HG03575 (cell line): ENCODE measurements around the gene OR2J1.
"Not testable (repeated sequence)": the region's sequence is repeated elsewhere in the genome, so short reads cannot be mapped to it uniquely, and the experiment has no call there.

ENCODE experiments used
- ATAC-seq: cut with Tn5 transposase; IDR thresholded peaks from one replicate; pipeline ENCODE4 v1.9.1; 2021; ENCODE audit not compliant: unreplicated experiment, insufficient number of reproducible peaks, low FRiP score; ENCODE audit errors: extremely low read depth

OR2J1 gene

DNA sequence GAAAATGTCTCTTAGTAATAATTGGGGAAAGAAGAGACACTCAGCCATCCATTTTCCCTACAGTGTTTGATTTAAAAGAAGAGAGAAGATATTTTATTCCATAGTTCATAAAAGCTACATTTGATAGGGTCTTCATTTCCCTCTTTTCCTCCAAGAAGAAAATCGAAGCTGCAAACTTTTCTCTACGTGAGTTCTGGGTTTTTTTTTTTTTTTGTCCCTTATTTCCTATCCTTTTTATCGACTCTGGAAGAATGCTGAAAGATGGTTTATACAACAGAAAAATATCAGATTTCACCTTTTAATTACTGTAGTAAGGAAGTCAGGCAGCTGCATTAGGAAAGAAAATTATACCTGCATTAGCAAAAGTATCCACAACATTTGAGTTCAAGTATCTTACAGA is at the start of gene OR2J1:
TSS of gene OR2J1 (plus strand) at position 301 of the 400 bp plus-strand sequence. CDS start 1,453 bp downstream, outside the sequence.
- ATAC-seq = no peak

DNA sequence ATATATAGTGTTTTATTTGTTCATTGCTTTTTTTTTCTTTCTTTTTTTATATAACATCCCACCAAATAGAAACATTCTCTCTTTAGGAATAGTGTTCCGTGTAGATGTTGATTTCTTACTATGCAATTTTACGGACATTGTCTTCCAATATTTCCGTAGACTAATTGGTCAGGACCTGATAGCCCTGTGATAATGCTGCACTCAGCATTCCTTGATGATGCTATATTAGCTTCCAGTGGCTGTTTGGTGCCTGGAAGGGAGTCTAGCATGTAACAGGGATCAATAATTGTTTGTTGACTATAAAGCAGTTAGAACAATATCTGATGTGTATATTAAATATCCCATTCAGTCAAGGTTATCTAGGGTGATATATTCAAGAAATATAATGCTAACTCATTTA is 47.6 kb upstream of the OR2J1 start:
- ATAC-seq = no peak

DNA sequence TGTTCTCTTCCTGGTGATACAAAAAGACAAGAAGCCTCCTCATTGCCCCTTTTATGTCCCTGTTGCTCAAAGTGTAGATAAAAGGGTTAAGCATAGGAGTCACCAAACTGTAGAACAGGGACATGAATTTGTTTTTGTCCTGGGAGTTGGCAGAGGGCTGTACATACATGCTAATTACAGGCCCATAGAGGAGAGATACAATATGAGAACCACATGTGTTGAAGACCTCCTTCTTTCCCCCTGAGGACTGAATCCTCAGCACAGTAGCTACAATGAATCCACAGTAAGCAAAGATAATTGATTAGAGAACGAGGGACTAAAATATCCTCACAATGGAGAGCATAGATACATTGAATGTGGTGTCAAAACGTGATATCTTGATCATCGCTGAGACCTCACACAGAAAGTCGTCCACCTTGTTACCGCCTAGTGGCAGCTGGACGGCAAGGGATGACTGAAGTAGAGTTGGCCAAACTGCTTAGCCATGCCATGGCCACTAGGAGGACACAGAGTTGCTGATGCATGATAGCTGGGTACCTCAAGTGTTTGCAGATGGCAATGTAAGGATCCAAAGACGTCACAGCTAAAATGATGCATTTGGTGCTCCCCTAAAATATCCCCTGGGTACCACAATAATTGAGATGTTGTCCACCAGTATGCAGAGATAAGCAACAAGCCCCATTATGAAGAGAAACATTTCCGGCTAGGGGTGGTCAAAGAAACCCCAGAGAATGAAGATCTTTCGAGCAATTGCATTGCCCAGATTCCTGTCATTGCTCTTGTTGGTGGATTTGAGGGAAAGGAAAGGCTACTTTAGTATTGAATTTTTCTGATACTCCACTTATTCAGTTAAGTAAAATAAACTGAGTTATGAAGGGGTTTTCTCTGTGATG is 27.2 kb upstream of the OR2J1 start:
- no peak for ATAC-seq

DNA sequence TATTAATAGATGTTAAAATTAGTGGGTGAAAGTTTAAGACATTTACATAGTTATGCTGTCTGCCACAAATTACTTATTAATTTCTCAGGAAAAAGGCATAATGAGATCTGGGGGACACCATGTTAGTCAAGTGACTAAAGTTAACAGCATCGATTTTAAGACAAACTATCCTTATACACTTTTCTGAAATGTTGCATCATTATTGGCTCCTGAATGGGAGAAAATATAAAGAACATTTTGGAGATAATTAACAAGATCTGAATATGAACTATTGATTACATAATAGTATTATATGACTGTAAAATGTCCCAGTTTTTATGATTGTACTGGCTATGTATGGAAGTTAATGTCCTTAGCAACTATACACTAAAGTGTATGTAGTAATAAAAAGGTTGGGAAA is 20.1 kb upstream of the OR2J1 start:
- no peak for ATAC-seq

DNA sequence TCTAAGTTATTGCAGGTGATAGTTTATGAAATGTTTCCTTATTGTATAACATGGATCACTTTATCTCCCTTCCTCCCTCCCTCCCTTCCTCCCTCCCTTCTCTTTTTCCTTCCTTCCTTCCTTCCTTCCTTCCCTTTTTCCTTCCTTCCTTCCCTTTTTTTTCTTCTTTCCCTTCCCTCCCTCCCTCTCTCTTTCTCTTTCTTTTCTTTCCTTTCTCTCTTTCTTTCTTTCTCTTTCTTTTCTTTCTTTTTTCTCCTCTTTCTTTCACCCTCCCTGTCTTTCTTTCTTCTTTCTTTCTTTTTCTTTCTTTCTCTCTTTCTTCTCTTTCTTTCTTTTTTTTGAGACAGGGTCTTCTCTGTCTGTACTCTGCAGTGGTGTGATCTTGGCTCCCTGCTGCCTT is 18.0 kb upstream of the OR2J1 start:
- no peak for ATAC-seq

DNA sequence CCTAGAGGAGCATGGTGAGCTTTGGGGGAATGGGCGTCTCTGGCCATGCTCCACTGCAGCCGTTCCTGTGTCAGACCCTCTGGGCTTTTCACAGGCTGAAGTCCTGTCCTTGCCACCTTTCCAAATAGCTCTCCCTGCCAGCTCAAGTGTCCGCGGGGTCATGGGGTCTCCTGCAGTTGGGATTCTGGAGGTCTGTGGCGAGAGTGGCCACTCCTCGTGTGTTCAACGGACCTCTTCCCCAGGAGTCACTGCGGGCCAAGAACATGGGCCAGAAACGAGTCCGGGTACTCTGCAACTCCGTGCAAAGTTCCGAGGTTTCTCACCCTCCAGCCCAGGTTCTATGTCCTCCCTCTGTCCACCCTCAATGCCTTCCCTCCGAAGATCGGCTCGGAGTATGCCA is 16.8 kb upstream of the OR2J1 start:
- no peak for ATAC-seq

DNA sequence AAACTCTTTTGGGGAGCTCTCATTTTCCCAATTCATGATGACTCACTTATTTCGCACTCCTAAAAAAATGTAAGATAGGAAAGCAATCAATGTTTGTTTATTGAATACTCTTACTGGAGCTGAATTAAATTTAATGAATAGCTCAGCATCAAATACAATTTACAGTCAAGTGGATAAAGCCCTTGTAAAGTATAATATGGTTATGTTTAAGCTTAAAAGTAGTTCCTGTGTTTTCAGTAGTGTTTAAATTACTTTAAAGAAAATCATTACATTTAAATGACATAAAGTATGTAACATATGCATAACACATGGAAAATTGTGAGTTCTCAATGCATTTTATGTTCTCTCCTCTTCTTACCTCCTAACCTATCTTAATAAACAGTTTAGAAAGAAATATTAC is 12.1 kb upstream of the OR2J1 start, which contains the start of gene OR2B3:
TSS of gene OR2B3 (minus strand) at position 101 of the 400 bp plus-strand sequence. CDS start at position 36, 65 bp downstream.
- ATAC-seq = no peak

DNA sequence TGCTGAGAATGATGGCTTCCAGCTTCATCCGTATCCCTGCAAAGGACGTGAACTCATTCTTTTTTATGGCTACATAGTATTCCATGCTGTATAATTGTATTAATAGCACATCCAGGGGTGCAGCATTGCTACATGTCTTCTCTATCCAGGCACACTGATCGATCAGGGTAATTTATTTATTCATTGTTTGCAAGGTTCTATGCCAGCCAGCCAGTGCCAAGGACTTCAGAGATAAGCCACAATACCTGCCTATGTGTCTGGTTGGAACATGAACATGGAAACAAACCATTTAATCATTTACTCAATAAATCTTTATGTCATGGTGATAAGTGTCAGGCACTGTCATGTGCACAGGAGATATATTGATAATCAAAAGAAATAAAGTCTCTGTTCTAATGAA is 6.3 kb upstream of the OR2J1 start:
- ATAC-seq = no peak

DNA sequence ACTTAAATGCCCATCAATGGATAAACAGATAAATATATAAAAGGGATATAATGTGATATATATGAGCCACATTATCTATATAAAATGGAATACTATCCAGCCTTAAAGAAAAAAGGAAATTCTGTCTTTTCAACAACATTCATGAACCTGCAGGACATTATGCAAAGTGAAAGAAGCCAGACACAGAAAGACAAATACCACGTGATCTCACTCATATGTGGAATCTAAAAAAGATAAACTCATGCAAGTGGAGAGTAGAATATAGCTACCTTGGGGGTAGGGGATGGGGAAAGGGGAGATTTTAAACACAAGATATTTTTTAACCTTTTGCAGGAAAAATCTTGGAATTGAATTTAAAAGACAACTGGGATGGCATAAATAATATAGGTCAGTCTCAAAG is 1.5 kb upstream of the OR2J1 start:
- no peak for ATAC-seq

DNA sequence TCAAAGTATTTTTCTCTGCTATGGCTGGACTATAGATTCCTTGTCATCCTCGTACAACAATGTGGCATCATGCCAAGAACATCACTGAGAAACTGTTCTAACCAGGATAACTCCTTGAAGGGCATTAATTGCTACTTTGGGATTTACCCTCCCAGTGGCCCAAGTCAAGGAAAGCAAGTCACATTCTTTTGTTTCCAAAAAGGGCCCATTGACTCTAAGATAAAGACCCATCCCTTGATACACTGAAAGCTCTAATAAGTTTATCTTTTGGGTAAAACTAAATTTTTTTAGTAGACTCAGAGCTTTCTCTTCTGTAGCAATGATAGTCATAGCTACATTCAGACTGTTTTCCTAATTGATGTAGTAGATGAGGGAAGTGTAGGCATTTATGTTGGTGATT is 8.5 kb downstream of the OR2J1 start, which contains the start of gene OR2J3:
TSS of gene OR2J3 (plus strand) at position 301 of the 400 bp plus-strand sequence. CDS start 3,833 bp downstream, outside the sequence.
- ATAC-seq = no peak

DNA sequence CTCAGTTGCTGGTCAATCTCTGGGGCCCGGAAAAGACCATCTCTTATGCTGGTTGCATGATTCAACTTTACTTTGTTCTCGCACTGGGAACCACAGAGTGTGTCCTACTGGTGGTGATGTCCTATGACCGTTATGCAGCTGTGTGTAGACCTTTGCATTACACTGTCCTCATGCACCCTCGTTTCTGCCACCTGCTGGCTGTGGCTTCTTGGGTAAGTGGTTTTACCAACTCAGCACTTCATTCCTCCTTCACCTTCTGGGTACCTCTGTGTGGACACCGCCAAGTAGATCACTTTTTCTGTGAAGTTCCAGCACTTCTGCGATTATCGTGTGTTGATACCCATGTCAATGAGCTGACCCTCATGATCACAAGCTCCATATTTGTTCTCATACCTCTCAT is 12.8 kb downstream of the OR2J1 start:
- no peak for ATAC-seq

DNA sequence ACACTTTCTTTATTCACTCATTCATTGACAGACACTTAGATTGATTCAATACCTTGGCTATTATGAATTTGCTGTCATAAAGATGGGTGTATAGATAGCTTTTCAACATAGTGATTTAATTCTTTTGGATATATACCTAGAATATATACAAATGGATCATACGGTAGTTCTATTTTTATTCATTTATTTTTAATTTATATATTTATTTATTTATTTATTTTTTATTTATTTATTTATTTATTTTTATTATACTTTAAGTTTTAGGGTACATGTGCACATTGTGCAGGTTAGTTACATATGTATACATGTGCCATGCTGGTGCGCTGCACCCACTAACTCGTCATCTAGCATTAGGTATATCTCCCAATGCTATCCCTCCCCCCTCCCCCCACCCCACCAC is 15.7 kb downstream of the OR2J1 start:
- ATAC-seq = not testable (repeated sequence)

DNA sequence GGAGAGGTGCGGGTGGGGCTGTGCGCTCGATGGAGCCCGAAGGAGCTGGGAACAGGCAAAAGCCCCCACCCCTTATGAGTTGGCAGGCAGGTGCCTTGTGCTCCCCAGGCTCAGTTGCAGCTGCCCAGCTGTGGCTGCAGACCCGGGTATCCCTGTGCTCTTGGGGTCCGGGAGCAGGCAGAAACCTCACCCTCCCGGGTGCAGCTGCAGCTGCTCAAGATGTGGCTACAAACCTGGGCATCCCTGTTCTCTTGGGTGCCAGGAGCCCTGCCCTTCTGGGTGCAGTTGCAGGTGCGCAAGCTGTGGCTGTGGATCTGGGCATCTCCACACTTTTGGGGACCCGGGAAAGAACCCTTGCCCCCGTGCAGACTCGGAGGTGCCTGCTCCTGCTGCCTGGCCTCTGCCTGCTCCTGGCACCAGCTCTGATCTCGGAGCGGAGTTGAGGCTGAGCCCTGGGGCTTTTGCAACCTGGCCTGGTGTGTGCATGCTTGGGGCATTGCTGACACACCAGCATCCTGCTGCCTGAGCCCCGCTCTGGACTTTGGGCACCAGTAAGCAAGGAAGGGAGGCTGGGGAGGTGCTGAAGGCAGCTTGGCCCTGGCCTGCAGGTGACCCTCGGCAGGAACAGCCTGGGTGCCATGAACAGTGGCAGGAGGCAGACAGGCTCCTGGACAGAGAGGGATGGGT is 30.2 kb downstream of the OR2J1 start:
- ATAC-seq = no peak

DNA sequence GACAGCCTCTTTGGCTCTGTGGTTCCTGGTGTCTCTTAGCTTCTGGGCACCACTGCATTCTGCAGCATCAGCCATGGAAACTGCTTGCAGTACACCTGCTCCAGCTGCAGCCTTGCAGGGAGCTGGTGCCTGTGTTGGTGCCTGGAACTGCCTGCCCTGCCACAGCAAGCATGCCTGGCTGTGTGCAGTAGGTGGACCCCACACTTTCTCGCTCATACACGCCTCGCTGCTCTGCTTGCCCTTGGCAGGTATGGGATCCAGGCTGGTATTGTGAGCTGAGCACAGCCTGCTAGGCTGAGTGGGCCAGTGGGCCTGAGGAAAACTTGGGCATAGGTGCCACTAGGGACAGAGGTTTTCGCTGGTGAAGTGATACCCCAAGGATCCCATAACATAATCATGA is 31.4 kb downstream of the OR2J1 start:
- no peak for ATAC-seq

DNA sequence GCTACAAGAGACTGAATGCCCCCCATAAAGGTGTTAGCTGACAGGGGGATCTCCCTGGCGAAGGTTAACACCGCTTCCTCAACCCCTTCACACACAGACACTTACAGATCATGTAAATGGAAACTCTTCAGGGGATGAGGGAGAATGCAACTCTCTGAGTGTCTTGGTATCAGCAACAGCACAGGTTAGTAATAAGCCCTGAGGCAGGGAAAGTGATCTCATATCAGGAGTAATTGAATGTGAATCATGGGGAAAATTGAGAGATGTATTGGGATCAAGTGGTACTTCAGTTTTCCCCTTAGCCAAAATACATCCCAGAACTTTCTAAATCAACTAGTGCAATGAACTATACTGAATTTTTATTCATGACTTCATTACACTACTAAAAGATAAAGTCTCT is 32.4 kb downstream of the OR2J1 start:
- ATAC-seq = no peak

DNA sequence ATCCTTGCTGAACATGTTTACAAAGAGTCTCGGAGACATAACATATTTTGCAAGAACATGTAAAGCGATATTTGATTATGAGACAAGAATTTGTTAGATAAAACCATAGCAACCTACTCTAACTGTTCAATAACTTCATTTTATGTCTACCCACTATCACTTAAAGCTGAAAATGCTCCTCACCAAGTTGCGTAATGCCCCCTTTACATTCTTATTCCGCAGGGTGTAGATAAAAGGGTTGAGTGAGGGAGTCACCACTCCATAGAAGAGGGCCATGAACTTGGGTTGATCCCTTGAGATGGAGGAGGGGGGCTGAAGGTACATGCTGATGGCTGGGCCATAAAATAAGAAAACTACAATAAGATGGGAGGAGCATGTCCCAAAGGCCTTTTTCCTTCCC is 38.4 kb downstream of the OR2J1 start:
- ATAC-seq = no peak

DNA sequence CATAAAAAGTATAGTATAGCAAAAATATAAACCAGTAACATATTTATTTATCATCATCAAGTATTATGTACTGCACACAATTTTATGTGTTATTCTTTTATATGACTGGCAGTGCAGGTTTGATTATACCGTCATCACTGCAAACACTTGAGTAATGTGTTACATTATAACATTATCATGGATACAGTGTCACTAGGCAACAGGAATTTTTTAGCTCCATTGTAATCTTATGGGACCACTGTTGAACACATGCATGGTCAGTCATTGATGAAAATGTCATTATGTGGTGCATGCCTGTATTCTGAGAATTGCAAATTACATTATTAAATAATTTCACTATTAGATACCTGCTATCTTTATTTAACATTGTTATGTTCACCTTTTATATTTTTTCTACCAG is 42.3 kb downstream of the OR2J1 start:
- no peak for ATAC-seq

DNA sequence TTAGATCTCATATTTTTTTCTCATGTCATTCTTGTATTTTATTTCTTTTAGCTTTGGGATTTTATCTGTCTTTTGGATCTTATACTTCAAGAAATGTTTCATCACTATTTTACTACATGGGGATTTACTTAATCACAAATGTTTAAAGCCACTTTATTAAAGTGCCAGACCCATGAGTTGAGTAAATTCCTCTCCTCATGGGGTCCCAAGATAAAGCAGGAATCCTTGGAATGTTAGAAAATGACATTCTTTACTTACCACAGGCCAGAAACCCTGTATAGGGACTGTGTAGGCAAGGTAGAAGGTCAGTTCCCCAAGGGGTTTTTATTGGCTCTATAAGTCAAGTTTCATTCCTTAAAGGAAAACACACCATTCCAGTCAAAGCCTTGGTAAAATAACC is 43.0 kb downstream of the OR2J1 start:
- ATAC-seq = no peak

DNA sequence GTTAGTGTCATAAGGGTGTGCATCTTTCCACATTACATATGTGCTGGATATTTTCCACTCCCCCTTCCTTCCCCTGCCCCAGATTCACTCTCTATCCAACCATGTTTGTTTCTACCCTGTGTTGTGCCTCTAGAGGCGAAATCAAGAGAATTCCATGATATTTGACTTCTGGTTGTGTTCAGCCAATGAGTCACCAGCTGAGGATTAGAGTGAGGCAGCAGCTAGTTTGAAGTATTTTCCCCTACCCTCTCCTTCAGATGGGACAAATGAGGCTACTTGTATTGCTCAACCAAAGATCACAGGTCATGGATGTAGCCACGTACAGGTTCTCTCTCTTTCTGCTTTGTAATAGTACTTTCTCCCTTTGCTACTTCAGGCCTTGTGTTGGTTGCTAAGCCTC is 46.9 kb downstream of the OR2J1 start:
- ATAC-seq = no peak

DNA sequence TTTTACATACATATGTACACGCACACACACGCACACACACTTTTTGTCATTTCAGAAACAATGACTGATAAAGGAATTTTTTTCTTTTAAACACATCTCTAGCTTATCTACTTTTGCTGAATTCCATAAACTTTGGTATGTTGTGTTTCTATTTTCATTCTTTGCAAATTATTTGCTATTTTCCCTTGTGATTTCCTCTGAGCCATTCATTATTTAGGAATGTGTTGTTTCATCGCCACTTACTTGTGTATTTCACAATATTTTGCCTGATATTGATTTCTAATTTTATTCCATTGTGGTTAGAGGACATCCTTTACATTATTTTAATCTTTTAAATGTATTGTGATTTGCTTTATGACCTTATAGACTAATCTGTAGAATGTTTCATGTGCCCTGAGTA is 47.8 kb downstream of the OR2J1 start:
- no peak for ATAC-seq
